HG03571 (cell line): Measurements from ENCODE around the gene NPY2R.

Source experiments
- ATAC-seq: cut with Tn5 transposase; IDR thresholded peaks from one replicate; pipeline ENCODE4 v1.9.1; 2021; ENCODE audit not compliant: unreplicated experiment

NPY2R gene

GRCh38 chr4:155248002-155248896 is 39.8 kb downstream of the NPY2R start:
- no peak for ATAC-seq

DNA sequence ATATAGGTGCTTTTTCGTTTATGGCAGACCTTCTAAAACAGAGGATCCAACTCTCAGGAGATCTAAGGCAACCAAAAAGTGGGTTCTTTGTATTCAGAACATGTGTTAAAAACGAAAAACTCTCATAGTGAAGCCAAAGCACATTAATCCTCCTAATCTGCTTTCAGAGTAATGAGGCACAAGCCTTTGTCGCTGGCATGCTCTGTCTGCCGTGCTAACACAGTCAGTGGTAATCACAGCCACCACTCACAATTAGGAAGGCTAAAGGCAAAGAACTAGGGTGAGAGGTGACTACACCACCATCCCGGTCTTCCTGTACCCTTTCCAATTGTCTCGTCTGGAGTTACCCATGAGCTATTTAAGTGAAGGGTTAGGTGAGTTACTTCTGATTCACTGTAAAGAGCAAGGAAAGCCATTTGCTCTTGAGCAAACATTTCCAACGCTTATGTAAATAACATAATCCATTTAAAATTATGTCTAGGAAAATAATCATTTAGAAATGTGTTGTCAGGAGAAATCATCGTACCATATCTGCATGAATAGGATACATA is 40.7 kb downstream of the NPY2R start:
- ATAC-seq = no peak

GRCh38 chr4:155252327-155252726 is 43.9 kb downstream of the NPY2R start:
- ATAC-seq = no peak

GRCh38 chr4:155263480-155263879 is 55.0 kb downstream of the NPY2R start:
- no peak for ATAC-seq

- no peak for ATAC-seq
Measured at GRCh38 chr4:155265113-155265512, 56.7 kb downstream of the NPY2R start.
